HCT116 (cell line): ENCODE results near the gene MEIKIN. TPM values are rescaled to one million over a fixed set of nuclear protein-coding genes. Genes with fewer than 3 reads are reported as not detected.

Experiments used
- ATAC-seq: fragments of 200-7000 bp; cut with Tn5 transposase; 2 replicates; pipeline ENCODE4 v1.9.1; 2020; ENCODE audit warnings: mild to moderate bottlenecking, moderate library complexity
- BruUV-seq: library from RNA; stranded (reverse); fragments of 400-500 nt; replicated peaks from 2 replicates; lab custom pipeline; 2021; lab: Mats Ljungman, UMichigan
- CTCF ChIA-PET: fragments of 300-600 bp; sonication (Branson Sonifier 250); formaldehyde crosslinking; loops from one replicate; lab custom pipeline; 2021; ENCODE audit warnings: antibody characterized with exemption; lab: Charles Lee
- POLR2A ChIA-PET: fragments of 300-600, 350-600 bp; sonication (Branson Sonifier 250); formaldehyde crosslinking; loops from one replicate; lab custom pipeline; 2021; ENCODE audit warnings: antibody characterized with exemption; lab: Charles Lee
- RAD21 ChIA-PET, 2 experiments: fragments of 300-600 bp; sonication (Branson Sonifier 250); formaldehyde crosslinking; loops; one replicate each; lab custom pipeline; 2023; ENCODE audit warnings: low total read pairs in 2 of 2; ENCODE audit not compliant: uncharacterized antibody in 2 of 2, unreplicated experiment in 2 of 2, low non-redundant PET in 1 of 2; lab: Charles Lee
- DNase-seq: peaks from one replicate; pipeline ENCODE4 v3.0.0-alpha.2; 2010; ENCODE audit warnings: low read depth, low spot score
- H2AFZ ChIP-seq: fragments of 200-600 bp; shearing (Covaris generic), sonication (generic); 2 replicates; pipeline ENCODE4 v1.6.1; 2017; ENCODE audit warnings: low read depth, mixed run types, mixed read lengths, antibody characterized with exemption, low read length; ENCODE audit not compliant: poor library complexity, severe bottlenecking
- H3K27ac ChIP-seq: 2 replicates; pipeline ENCODE4 v1.5.1; 2012; ENCODE audit warnings: low read depth, low read length
- H3K27me3 ChIP-seq: fragments of 200-600 bp; sonication (generic); 2 replicates; pipeline ENCODE4 v1.6.1; 2016; ENCODE audit warnings: mixed run types, low read length, mixed read lengths; ENCODE audit not compliant: insufficient read depth
- H3K36me3 ChIP-seq, 2 experiments: fragments of 200-500 bp in 1 of 2; fragments of 200-600 bp in 1 of 2; sonication (Bioruptor generic) in 1 of 2; sonication (generic) in 1 of 2; 2 replicates each; pipeline versions ENCODE4 v1.5.1 to v1.6.1; 2014 to 2016; ENCODE audit warnings: low read length in 2 of 2, inconsistent platforms in 1 of 2, mixed read lengths in 1 of 2, mixed run types in 1 of 2; ENCODE audit not compliant: insufficient read depth in 2 of 2, control insufficient read depth in 1 of 2
- H3K4me1 ChIP-seq, 2 experiments: fragments of 200-600 bp in 1 of 2; sonication (generic) in 1 of 2; 2 replicates each; pipeline versions ENCODE4 v1.5.1 to v1.6.1; 2012 to 2017; ENCODE audit warnings: low read length in 2 of 2, inconsistent platforms in 1 of 2, mild to moderate bottlenecking in 1 of 2, mixed read lengths in 1 of 2, mixed run types in 1 of 2, moderate library complexity in 1 of 2; ENCODE audit not compliant: insufficient read depth in 2 of 2, control insufficient read depth in 1 of 2
- H3K4me2 ChIP-seq: fragments of 200-600 bp; sonication (generic); 2 replicates; pipeline ENCODE4 v1.6.1; 2017; ENCODE audit warnings: mixed run types, low read length, mixed read lengths
- H3K4me3 ChIP-seq, 2 experiments: fragments of 200-600 bp in 1 of 2; sonication (generic) in 1 of 2; replicated peaks in 1 of 2; 2 replicates each; pipeline ENCODE4 v1.5.1; 2011 to 2016; ENCODE audit warnings: low read length in 2 of 2, control low read depth in 1 of 2, low read depth in 1 of 2, mild to moderate bottlenecking in 1 of 2, mixed read lengths in 1 of 2, mixed run types in 1 of 2
- H3K79me2 ChIP-seq: fragments of 200-600 bp; sonication (generic); 2 replicates; pipeline ENCODE4 v1.6.1; 2017; ENCODE audit warnings: mild to moderate bottlenecking, mixed run types, low read length, moderate library complexity, mixed read lengths; ENCODE audit not compliant: insufficient read depth
- H3K9ac ChIP-seq: fragments of 200-600 bp; sonication (generic); 2 replicates; pipeline ENCODE4 v1.6.1; 2016; ENCODE audit warnings: low read length, mixed read lengths
- H3K9me2 ChIP-seq: fragments of 200-600 bp; sonication (generic), shearing (Covaris generic); 2 replicates; pipeline ENCODE4 v1.6.1; 2017; ENCODE audit warnings: mixed run types, mild to moderate bottlenecking, moderate library complexity; ENCODE audit not compliant: insufficient read depth
- H3K9me3 ChIP-seq, 2 experiments: fragments of 200-500 bp in 1 of 2; fragments of 200-600 bp in 1 of 2; sonication (Bioruptor generic) in 1 of 2; sonication (generic) in 1 of 2; 2 replicates each; pipeline ENCODE4 v1.6.1; 2014 to 2017; ENCODE audit warnings: low read length in 2 of 2, mixed read lengths in 2 of 2, inconsistent platforms in 1 of 2, low read depth in 1 of 2, mild to moderate bottlenecking in 1 of 2, mixed run types in 1 of 2, moderate library complexity in 1 of 2; ENCODE audit not compliant: control insufficient read depth in 1 of 2, insufficient read depth in 1 of 2
- H4K20me1 ChIP-seq: fragments of 200-600 bp; sonication (generic), shearing (Covaris generic); 2 replicates; pipeline ENCODE4 v1.6.1; 2017; ENCODE audit warnings: mixed run types, mild to moderate bottlenecking, moderate library complexity; ENCODE audit not compliant: insufficient read depth
- CBX3 ChIP-seq: IDR thresholded peaks from 2 replicates; pipeline ENCODE4 v1.6.1; 2012; ENCODE audit warnings: low read depth
- CEBPB ChIP-seq: IDR thresholded peaks from 2 replicates; pipeline ENCODE4 v1.6.1; 2012; ENCODE audit warnings: low read depth
- ELF1 ChIP-seq: IDR thresholded peaks from 2 replicates; pipeline ENCODE4 v1.6.1; 2012; ENCODE audit warnings: low read depth, borderline replicate concordance
- EZH2 ChIP-seq: fragments of 200-600 bp; sonication (generic); IDR thresholded peaks from 2 replicates; pipeline ENCODE4 v1.6.1; 2017; ENCODE audit warnings: antibody characterized with exemption, mixed run types
- FOSL1 ChIP-seq: IDR thresholded peaks from 2 replicates; pipeline ENCODE4 v1.6.1; 2012; ENCODE audit warnings: low read depth
- JUND ChIP-seq: IDR thresholded peaks from 2 replicates; pipeline ENCODE4 v1.6.1; 2012
- POLR2AphosphoS5 ChIP-seq: IDR thresholded peaks from 2 replicates; pipeline ENCODE4 v1.6.1; 2011; ENCODE audit warnings: mild to moderate bottlenecking, low read depth, low read length, moderate library complexity
- RAD21 ChIP-seq: IDR thresholded peaks from 2 replicates; pipeline ENCODE4 v1.6.1; 2012; ENCODE audit warnings: low read depth, mild to moderate bottlenecking
- REST ChIP-seq: IDR thresholded peaks from 2 replicates; pipeline ENCODE4 v1.6.1; 2012; ENCODE audit warnings: low read depth
- SIN3A ChIP-seq: IDR thresholded peaks from 2 replicates; pipeline ENCODE4 v1.6.1; 2012; ENCODE audit warnings: low read depth
- SP1 ChIP-seq: IDR thresholded peaks from 2 replicates; pipeline ENCODE4 v1.6.1; 2012; ENCODE audit warnings: low read depth
- TCF7L2 ChIP-seq: IDR thresholded peaks from 2 replicates; pipeline ENCODE4 v1.7.0; 2011; ENCODE audit warnings: borderline replicate concordance, inconsistent platforms; ENCODE audit not compliant: insufficient read depth, insufficient read length; ENCODE audit errors: extremely low read depth
- YY1 ChIP-seq: IDR thresholded peaks from 2 replicates; pipeline ENCODE4 v1.6.1; 2011; ENCODE audit warnings: low read length, low read depth, moderate library complexity, mild to moderate bottlenecking; ENCODE audit not compliant: insufficient replicate concordance; ENCODE audit errors: extremely low read depth
- ZNF274 ChIP-seq: fragments of 200-500 bp; sonication (Bioruptor generic); IDR thresholded peaks from 2 replicates; pipeline ENCODE4 v1.6.1; 2014; ENCODE audit warnings: mild to moderate bottlenecking, low read depth, low read length, inconsistent platforms
- intact Hi-C: fragments of 100-400 bp; cut with micrococcal nuclease; formaldehyde crosslinking; loops from 2 replicates; pipeline ENCODE4 v1.10.0; 2022
- total RNA-seq: library from RNA; stranded (reverse); gene quantifications from one replicate; pipeline ENCODE4 v1.2.1, GENCODE V29; 2021; ENCODE audit not compliant: unreplicated experiment
- TF ChIP-seq, protein P1 (sequence below): IDR thresholded peaks from 2 replicates; pipeline ENCODE4 v1.6.1; 2011; ENCODE audit warnings: mild to moderate bottlenecking, low read length, moderate library complexity; ENCODE audit not compliant: insufficient replicate concordance; ENCODE audit errors: extremely low read depth
- TF ChIP-seq, protein P2 (sequence below): IDR thresholded peaks from 2 replicates; pipeline ENCODE4 v1.6.1; 2012

Gene MEIKIN
- total RNA-seq, 1 experiment from 2014 or later, result not detected

GRCh38 chr5:131991593-131992324 lies 46.3 kb upstream of the MEIKIN start:
- Histone ChIP-seq H3K9me2 (no peaks in the 10 kb centered on the region), H3K79me2 (no peaks in the 10 kb centered on the region), H3K4me1 (no peaks in the 10 kb centered on the region), H3K9me3 (no peaks in the 10 kb centered on the region), H2AFZ (no peak overlapping the region), H3K27me3 (no peaks in the 10 kb centered on the region), H3K4me3 (no peak overlapping the region), H3K36me3 (no peaks in the 10 kb centered on the region), H3K27ac (no peak overlapping the region), H3K9ac (no peak overlapping the region), H3K4me2 (no peak overlapping the region), H4K20me1 (no peaks in the 10 kb centered on the region)
- ATAC-seq (no peak), DNase-seq (no peak)
- ChIA-PET CTCF (no interaction called here), RAD21 (no interaction called here), POLR2A (no interaction called here)
- intact Hi-C loops, result no loop called here
- TF ChIP-seq RAD21 (no peak), POLR2AphosphoS5 (no peak), JUND (no peak), TCF7L2 (no peak), EZH2 (no peak), REST (no peak), SIN3A (no peak), FOSL1 (no peak), ELF1 (no peak), CBX3 (no peak), SP1 (no peak), ZNF274 (no peak), YY1 (no peak), CEBPB (no peak)
- TF ChIP-seq, protein P1, sequence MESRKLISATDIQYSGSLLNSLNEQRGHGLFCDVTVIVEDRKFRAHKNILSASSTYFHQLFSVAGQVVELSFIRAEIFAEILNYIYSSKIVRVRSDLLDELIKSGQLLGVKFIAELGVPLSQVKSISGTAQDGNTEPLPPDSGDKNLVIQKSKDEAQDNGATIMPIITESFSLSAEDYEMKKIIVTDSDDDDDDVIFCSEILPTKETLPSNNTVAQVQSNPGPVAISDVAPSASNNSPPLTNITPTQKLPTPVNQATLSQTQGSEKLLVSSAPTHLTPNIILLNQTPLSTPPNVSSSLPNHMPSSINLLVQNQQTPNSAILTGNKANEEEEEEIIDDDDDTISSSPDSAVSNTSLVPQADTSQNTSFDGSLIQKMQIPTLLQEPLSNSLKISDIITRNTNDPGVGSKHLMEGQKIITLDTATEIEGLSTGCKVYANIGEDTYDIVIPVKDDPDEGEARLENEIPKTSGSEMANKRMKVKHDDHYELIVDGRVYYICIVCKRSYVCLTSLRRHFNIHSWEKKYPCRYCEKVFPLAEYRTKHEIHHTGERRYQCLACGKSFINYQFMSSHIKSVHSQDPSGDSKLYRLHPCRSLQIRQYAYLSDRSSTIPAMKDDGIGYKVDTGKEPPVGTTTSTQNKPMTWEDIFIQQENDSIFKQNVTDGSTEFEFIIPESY, result no peak
- TF ChIP-seq, protein P2, sequence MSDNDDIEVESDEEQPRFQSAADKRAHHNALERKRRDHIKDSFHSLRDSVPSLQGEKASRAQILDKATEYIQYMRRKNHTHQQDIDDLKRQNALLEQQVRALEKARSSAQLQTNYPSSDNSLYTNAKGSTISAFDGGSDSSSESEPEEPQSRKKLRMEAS, result no peak
- BruUV-seq, result no TSS peak
